RKO (cell line): Measurements from ENCODE around the gene RRP1.
"Not testable (repeated sequence)": the region's sequence is repeated elsewhere in the genome, so short reads cannot be mapped to it uniquely, and the experiment has no call there.

Experiments
- DNase-seq: peaks from one replicate; pipeline ENCODE4 v3.0.0-alpha.2; 2016; ENCODE audit warnings: low spot score

Gene RRP1

GRCh38 chr21:43840259-43840658 lies 50.9 kb downstream of the RRP1 start:
- no peak for DNase-seq

- no peak for DNase-seq
Measured at GRCh38 chr21:43842742-43843141, 53.4 kb downstream of the RRP1 start.

GRCh38 chr21:43844906-43845305 lies 55.5 kb downstream of the RRP1 start:
- not testable (repeated sequence) for DNase-seq

- no peak for DNase-seq
Measured at GRCh38 chr21:43845386-43845785, 56.0 kb downstream of the RRP1 start.

GRCh38 chr21:43846430-43846829 lies 57.1 kb downstream of the RRP1 start:
- DNase-seq, result no peak

- DNase-seq, result no peak
Measured at GRCh38 chr21:43847301-43847700, 57.9 kb downstream of the RRP1 start.

GRCh38 chr21:43848771-43849170 lies 59.4 kb downstream of the RRP1 start:
- DNase-seq, result no peak

- no peak for DNase-seq
Measured at GRCh38 chr21:43849532-43850299, 60.3 kb downstream of the RRP1 start.

GRCh38 chr21:43850728-43851295 lies 61.4 kb downstream of the RRP1 start:
- DNase-seq, result no peak

GRCh38 chr21:43851593-43851992 lies 62.2 kb downstream of the RRP1 start:
- DNase-seq, result no peak

- no peak for DNase-seq
Measured at GRCh38 chr21:43853851-43854772, 64.7 kb downstream of the RRP1 start.
